HL-60 (cell line): Measurements from ENCODE around the gene PEX10.

Source experiments
- CTCF ChIP-seq: IDR thresholded peaks from one replicate; pipeline ENCODE4 v1.5.1; 2011; ENCODE audit warnings: low read length, control low read depth, inconsistent platforms; ENCODE audit not compliant: insufficient read depth
- GABPA ChIP-seq: IDR thresholded peaks from 2 replicates; pipeline ENCODE4 v1.6.1; 2012; ENCODE audit warnings: low read depth

GRCh38 chr1:2459757-2460156, 47.4 kb upstream of the PEX10 start:
- no peak for TF ChIP-seq GABPA
- no peak for TF ChIP-seq CTCF
